ENCODE data around the gene MXRA8. TPM values are rescaled to one million over a fixed set of nuclear protein-coding genes. Genes with fewer than 3 reads are reported as not detected.
A peak's percentile ranks its signal among the peaks of the same experiment; 100 is the strongest.

The MXRA8 gene
- polyA plus RNA-seq, 2 donors: 7.5 to 14.7 TPM

DNA sequence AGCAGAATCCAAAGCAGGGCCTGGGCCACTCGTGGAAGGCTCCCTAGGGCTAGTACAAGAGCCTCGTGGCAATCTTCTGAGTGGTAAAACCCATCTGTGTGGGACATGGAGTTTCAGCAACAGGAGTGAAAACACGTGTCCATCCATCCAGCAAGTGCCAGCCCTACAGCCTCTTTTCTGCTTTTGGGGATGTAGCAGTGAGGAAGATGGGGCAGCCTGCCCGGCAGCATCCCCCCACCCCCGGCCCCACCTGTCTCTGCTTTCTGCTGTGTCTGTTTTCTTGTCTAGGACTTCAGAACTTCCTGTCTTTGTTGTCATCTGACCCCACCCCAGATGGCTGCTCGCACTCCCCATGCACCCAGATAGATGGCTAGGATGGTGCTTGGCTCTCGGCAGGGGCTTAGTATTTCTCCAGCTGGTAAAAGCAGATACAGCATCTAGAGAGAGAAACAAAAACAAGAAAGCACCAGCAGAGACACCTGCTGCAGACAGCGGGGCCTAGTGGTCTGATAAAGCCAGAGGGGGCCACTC lies 32.2 kb downstream of the MXRA8 start:
- Histone ChIP-seq H3K9me3 (ENCODE audit: control insufficient read depth in 2 of 2, insufficient read depth in 1 of 2, low read depth in 1 of 2, low read length in 1 of 2) (peaks cover 0 to 5% of the 10 kb centered on the region in 2 donors), H3K36me3 (ENCODE audit: control insufficient read depth in 2 of 2, insufficient read depth in 2 of 2, low read length in 1 of 2) (peaks cover 3 to 27% of the 10 kb centered on the region in 2 donors), H3K4me1 (ENCODE audit: control insufficient read depth in 2 of 2, insufficient read depth in 2 of 2, low read length in 1 of 2) (peaks cover 8 to 36% of the 10 kb centered on the region in 2 donors), H3K27ac (ENCODE audit: low read depth in 2 of 2, low read length in 1 of 2) (peak overlapping the region in 1 of 2 donors; percentile 95), H3K27me3 (ENCODE audit: control insufficient read depth in 1 of 2, insufficient read depth in 2 of 2, low read length in 2 of 2) (no peaks in the 10 kb centered on the region), H3K4me3 (ENCODE audit: low read depth in 1 of 2, low read length in 2 of 2) (peak overlapping the region; percentile 80 to 84)
- WGBS, 2 donors: 55 to 58% methylated on average over 8 of the region's 8 CpGs

DNA sequence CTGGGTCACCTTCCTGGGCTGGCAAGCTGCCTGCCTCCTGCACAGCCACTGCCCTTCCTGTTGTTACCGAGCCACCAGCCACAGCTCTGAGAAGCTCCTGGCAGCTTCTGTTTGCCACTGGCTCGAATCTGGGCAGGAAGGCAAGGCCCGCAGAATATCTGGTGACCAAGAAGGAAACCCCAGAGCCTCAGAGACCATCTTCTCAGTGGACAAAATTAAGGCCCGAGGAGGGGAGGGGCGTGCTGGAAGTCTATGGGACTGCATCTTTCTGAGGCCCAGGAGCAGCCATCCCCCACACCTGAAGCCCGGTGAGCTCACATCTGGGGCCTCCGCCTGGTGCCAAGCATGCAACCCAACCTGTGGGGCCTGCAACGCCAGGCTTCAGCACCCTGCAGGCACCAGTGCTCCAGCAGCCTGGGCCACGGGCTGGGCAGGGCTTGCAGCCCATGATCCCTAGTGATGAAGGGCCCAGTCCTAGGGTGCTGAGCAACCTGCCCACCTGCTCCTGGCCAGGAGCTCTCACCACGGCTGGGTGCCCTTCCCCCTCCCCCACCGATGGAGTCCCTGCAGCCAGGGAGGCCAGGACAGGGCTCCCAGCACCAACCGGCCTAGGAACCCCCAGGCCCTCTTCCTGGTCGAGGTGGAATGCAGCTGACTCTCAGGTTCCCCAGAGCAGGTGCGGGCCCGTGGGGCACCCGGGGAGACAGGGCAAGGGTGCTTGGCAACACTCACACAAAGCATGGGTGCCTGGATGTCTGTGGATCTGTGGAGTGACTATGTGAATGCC lies 32.9 kb downstream of the MXRA8 start:
- Histone ChIP-seq H3K9me3 (ENCODE audit: control insufficient read depth in 2 of 2, insufficient read depth in 1 of 2, low read depth in 1 of 2, low read length in 1 of 2) (peaks cover 0 to 5% of the 10 kb centered on the region in 2 donors), H3K4me1 (ENCODE audit: control insufficient read depth in 2 of 2, insufficient read depth in 2 of 2, low read length in 1 of 2) (peaks cover 8 to 29% of the 10 kb centered on the region in 2 donors), H3K36me3 (ENCODE audit: control insufficient read depth in 2 of 2, insufficient read depth in 2 of 2, low read length in 1 of 2) (peaks cover 3 to 30% of the 10 kb centered on the region in 2 donors), H3K27me3 (ENCODE audit: control insufficient read depth in 1 of 2, insufficient read depth in 2 of 2, low read length in 2 of 2) (no peaks in the 10 kb centered on the region), H3K27ac (ENCODE audit: low read depth in 2 of 2, low read length in 1 of 2) (peak overlapping the region; percentile 83 to 95), H3K4me3 (ENCODE audit: low read depth in 1 of 2, low read length in 2 of 2) (peak overlapping the region; percentile 80 to 84)
- 31 to 35% methylated on average over 16 of the region's 16 CpGs for WGBS, 2 donors

DNA sequence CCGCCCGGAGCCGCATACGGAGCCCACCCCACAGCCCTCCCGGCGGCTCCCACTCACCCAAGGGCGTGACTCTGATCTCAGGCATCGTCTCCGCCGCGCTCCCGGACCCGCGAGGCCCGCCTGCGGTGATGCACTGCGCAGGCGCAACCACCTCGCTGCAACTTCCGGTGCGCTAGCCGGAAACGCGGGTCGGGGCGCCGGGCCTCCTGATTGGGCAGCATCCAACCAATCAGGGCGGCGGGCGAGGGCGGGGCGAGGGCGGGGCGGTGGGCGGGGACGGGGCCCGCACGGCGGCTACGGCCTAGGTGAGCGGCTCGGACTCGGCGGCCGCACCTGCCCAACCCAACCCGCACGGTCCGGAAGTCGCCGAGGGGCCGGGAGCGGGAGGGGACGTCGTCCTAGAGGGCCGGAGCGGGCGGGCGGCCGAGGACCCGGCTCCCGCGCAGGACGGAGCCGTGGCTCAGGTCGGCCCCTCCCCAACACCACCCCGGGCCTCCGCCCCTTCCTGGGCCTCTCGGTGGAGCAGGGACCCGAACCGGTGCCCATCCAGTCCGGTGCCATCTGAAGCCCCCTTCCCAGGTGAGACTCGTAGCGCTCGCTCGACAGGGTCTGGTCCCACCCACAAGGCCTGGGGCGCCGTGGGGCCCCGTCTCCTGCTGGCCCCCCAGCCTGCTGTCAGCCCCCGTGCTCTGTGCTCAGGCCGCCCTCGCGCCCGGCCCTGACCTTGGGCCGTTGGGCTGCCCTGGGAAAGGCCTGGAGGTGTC lies 33.6 kb downstream of the MXRA8 start, which contains the start of the genes CPTP and INTS11:
Gene CPTP (plus strand): TSS at position 279 of the 764 bp plus-strand sequence. CDS start 2,109 bp downstream, outside the sequence.
Gene INTS11 (minus strand): TSS at position 137 of the 764 bp plus-strand sequence. CDS start 52 bp downstream, at position 85.
- H3K36me3 ChIP-seq (ENCODE audit: control insufficient read depth in 2 of 2, insufficient read depth in 2 of 2, low read length in 1 of 2): peaks cover 3 to 33% of the 10 kb centered on the region in 2 donors
- WGBS, 2 donors: 0 to 3% methylated on average over 62 to 84 of the region's 84 CpGs

DNA sequence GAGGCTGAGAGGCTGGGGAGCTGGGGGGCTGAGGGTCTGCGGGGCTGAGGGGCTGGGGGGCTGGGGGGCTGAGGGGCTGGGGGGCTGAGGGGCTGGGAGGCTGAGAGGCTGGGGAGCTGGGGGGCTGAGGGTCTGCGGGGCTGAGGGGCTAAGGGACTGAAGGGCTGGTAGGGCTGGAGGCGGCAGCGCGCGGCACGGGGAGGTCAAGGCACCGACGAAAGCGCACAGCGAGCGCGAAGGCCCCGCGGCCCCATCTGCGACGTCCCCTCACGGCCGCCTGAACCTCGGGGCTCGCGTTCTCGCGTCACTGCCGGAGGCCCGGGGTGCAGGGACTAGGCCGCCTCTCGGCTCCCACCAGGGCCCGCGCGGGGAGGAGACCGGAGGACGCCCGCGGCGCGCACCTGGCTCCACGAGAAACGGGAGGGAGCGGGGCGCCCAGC lies 34.3 kb downstream of the MXRA8 start:
- H3K27ac ChIP-seq (ENCODE audit: low read depth in 2 of 2, low read length in 1 of 2): peak overlapping the region; percentile 67 to 90
- H3K4me3 ChIP-seq (ENCODE audit: low read depth in 1 of 2, low read length in 2 of 2): peak overlapping the region; percentile 76 to 84
- 0 to 1% methylated on average over 21 to 41 of the region's 41 CpGs for WGBS, 2 donors
- H3K4me1 ChIP-seq (ENCODE audit: control insufficient read depth in 2 of 2, insufficient read depth in 2 of 2, low read length in 1 of 2): peaks cover 8 to 16% of the 10 kb centered on the region in 2 donors
- no peaks in the 10 kb centered on the region for H3K9me3 ChIP-seq (ENCODE audit: control insufficient read depth in 2 of 2, insufficient read depth in 1 of 2, low read depth in 1 of 2, low read length in 1 of 2)
- H3K36me3 ChIP-seq (ENCODE audit: control insufficient read depth in 2 of 2, insufficient read depth in 2 of 2, low read length in 1 of 2): peaks cover 3 to 34% of the 10 kb centered on the region in 2 donors
- no peaks in the 10 kb centered on the region for H3K27me3 ChIP-seq (ENCODE audit: control insufficient read depth in 1 of 2, insufficient read depth in 2 of 2, low read length in 2 of 2)

More for the DNA sequence above, 33.6 kb downstream of the MXRA8 start, which contains the start of the genes CPTP and INTS11:
- Histone ChIP-seq H3K9me3 (ENCODE audit: control insufficient read depth in 2 of 2, insufficient read depth in 1 of 2, low read depth in 1 of 2, low read length in 1 of 2) (peaks cover 0 to 5% of the 10 kb centered on the region in 2 donors), H3K27me3 (ENCODE audit: control insufficient read depth in 1 of 2, insufficient read depth in 2 of 2, low read length in 2 of 2) (no peaks in the 10 kb centered on the region), H3K27ac (ENCODE audit: low read depth in 2 of 2, low read length in 1 of 2) (peak within 1 kb of the TSS; percentile 83 to 95), H3K4me3 (ENCODE audit: low read depth in 1 of 2, low read length in 2 of 2) (peak within 1 kb of the TSS; percentile 80 to 84), H3K4me1 (ENCODE audit: control insufficient read depth in 2 of 2, insufficient read depth in 2 of 2, low read length in 1 of 2) (peaks cover 8 to 22% of the 10 kb centered on the region in 2 donors)

DNA sequence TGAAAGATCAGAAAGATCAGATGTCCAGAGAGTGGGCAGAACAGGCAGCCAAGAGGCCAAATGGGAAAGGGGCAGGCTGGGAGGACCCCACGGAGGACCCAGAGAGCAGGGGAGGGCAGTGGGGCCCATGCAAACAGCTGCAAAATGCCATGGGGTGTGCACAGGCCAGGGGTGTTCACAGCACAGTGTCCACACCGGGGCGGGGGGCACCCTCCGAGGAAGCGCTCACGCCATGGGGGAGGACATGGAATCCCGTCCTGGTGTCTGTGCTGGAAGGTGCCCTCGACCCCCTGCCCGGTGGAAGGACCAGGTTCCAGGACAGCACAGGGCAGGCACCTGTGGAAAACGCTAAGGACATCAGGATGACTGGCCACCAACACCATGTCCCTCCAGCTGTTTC lies 35.4 kb downstream of the MXRA8 start:
- no peaks in the 10 kb centered on the region for H3K9me3 ChIP-seq (ENCODE audit: control insufficient read depth in 2 of 2, insufficient read depth in 1 of 2, low read depth in 1 of 2, low read length in 1 of 2)
- WGBS, 2 donors: 84 to 86% methylated on average over 10 of the region's 10 CpGs
- no peak overlapping the region for H3K27ac ChIP-seq (ENCODE audit: low read depth in 2 of 2, low read length in 1 of 2)
- H3K36me3 ChIP-seq (ENCODE audit: control insufficient read depth in 2 of 2, insufficient read depth in 2 of 2, low read length in 1 of 2): peaks cover 5 to 30% of the 10 kb centered on the region in 2 donors
- H3K4me3 ChIP-seq (ENCODE audit: low read depth in 1 of 2, low read length in 2 of 2): no peak overlapping the region
- no peaks in the 10 kb centered on the region for H3K27me3 ChIP-seq (ENCODE audit: control insufficient read depth in 1 of 2, insufficient read depth in 2 of 2, low read length in 2 of 2)
- peaks cover 8 to 21% of the 10 kb centered on the region in 2 donors for H3K4me1 ChIP-seq (ENCODE audit: control insufficient read depth in 2 of 2, insufficient read depth in 2 of 2, low read length in 1 of 2)

DNA sequence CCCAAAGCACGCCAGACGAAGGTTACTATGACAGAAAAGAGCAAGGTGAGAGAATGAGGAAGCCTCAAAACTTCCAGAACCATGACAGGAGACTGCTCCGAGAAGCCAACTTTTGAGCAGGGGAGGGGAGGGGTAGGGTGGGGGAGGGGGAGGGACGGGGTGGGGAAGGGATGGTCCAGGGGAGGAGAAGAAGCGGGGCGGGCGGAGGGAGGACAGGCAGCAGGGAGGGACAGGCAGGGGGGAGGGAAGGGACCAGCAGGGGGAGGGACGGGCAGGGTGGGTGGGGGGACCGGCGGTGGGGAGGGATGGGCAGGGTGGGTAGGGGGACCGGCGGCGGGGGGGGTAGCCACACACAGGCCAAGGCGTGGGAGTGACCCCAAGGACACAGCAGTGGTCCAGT lies 35.9 kb downstream of the MXRA8 start:
- Histone ChIP-seq H3K4me1 (ENCODE audit: control insufficient read depth in 2 of 2, insufficient read depth in 2 of 2, low read length in 1 of 2) (peaks cover 8 to 21% of the 10 kb centered on the region in 2 donors), H3K27ac (ENCODE audit: low read depth in 2 of 2, low read length in 1 of 2) (no peak overlapping the region), H3K27me3 (ENCODE audit: control insufficient read depth in 1 of 2, insufficient read depth in 2 of 2, low read length in 2 of 2) (no peaks in the 10 kb centered on the region), H3K36me3 (ENCODE audit: control insufficient read depth in 2 of 2, insufficient read depth in 2 of 2, low read length in 1 of 2) (peaks cover 5 to 26% of the 10 kb centered on the region in 2 donors), H3K4me3 (ENCODE audit: low read depth in 1 of 2, low read length in 2 of 2) (no peak overlapping the region), H3K9me3 (ENCODE audit: control insufficient read depth in 2 of 2, insufficient read depth in 1 of 2, low read depth in 1 of 2, low read length in 1 of 2) (no peaks in the 10 kb centered on the region)
- 71 to 78% methylated on average over 7 to 13 of the region's 14 CpGs for WGBS, 2 donors

DNA sequence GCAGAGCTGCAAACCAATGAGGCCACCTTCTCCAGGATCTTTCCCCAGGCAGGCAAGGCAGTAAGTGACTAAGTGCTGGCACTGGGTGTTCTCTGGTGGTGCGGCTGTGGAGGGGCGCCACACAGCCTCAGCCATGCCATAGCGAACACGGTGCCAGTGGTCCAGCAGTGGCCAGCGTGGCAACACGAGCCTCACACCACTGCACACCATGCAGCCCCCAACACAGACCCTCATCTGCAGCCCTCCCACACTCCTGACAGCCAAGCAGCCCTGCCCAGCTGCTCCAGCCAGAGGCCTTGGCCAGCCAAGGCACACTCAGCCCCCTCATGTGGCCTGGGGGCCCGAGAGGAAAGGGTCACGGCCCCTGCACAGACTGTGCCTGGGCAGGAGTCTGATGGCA lies 36.9 kb downstream of the MXRA8 start:
- no peak overlapping the region for H3K4me3 ChIP-seq (ENCODE audit: low read depth in 1 of 2, low read length in 2 of 2)
- H3K27me3 ChIP-seq (ENCODE audit: control insufficient read depth in 1 of 2, insufficient read depth in 2 of 2, low read length in 2 of 2): no peaks in the 10 kb centered on the region
- WGBS, 2 donors: 86 to 88% methylated on average over 8 of the region's 8 CpGs
- H3K4me1 ChIP-seq (ENCODE audit: control insufficient read depth in 2 of 2, insufficient read depth in 2 of 2, low read length in 1 of 2): peaks cover 8 to 21% of the 10 kb centered on the region in 2 donors
- no peak overlapping the region for H3K27ac ChIP-seq (ENCODE audit: low read depth in 2 of 2, low read length in 1 of 2)
- H3K36me3 ChIP-seq (ENCODE audit: control insufficient read depth in 2 of 2, insufficient read depth in 2 of 2, low read length in 1 of 2): peaks cover 2 to 17% of the 10 kb centered on the region in 2 donors
- no peaks in the 10 kb centered on the region for H3K9me3 ChIP-seq (ENCODE audit: control insufficient read depth in 2 of 2, insufficient read depth in 1 of 2, low read depth in 1 of 2, low read length in 1 of 2)

DNA sequence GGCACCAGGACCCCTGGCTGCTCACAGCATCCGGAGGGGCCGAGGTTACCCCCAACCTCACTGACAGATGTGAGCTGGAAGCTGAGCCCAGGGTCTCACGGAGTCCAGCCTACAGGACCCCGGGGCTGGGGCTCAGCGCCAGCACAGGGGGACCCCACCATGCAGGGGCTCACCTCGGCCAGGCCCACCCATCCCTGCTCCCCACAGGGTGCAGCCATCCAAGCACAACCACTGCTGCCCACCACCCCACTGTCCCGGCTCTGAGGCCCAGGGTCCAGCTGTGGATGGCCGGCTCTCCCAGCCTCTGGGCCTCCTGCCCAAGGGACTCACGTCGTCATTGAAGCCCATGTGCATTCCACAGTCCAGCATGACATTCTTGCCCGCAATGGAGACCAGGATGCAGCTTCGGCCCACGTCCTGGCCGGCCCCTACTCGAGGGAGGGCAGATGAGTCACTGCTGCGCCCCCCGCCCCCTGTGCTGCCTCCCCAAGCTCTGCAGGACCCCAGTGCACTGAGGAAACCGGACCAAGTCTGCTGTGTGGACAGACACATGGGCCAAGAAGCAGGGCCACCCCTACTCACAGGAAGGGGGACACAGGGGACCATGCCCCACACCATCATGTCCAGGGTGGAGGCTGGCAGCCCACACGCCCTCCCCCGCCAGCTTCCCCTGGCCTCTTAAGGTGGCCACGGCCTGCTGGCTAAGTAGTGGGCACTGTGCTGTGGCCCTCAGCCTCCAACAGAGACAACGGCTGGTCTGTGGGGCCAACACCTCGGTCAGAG lies 37.5 kb downstream of the MXRA8 start:
- no peaks in the 10 kb centered on the region for H3K27me3 ChIP-seq (ENCODE audit: control insufficient read depth in 1 of 2, insufficient read depth in 2 of 2, low read length in 2 of 2)
- H3K4me3 ChIP-seq (ENCODE audit: low read depth in 1 of 2, low read length in 2 of 2): no peak overlapping the region
- peaks cover 2 to 17% of the 10 kb centered on the region in 2 donors for H3K36me3 ChIP-seq (ENCODE audit: control insufficient read depth in 2 of 2, insufficient read depth in 2 of 2, low read length in 1 of 2)
- H3K9me3 ChIP-seq (ENCODE audit: control insufficient read depth in 2 of 2, insufficient read depth in 1 of 2, low read depth in 1 of 2, low read length in 1 of 2): no peaks in the 10 kb centered on the region
- peaks cover 7 to 21% of the 10 kb centered on the region in 2 donors for H3K4me1 ChIP-seq (ENCODE audit: control insufficient read depth in 2 of 2, insufficient read depth in 2 of 2, low read length in 1 of 2)
- H3K27ac ChIP-seq (ENCODE audit: low read depth in 2 of 2, low read length in 1 of 2): no peak overlapping the region
- WGBS, 2 donors: 78 to 81% methylated on average over 22 to 23 of the region's 23 CpGs

DNA sequence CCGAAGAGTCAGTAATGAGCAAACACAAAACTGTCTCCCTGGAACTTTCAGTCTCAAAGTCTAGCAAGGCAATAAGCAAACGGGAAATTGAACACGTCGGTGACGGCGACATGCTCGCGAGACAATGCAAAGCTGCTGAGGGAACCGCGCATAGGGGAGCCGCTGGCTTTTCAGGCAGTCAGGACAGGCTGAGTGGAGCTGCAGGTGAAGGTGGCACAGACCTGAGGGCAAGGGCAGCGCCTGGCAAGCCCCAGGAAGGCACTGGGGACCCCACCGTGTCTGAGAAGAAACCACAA lies 38.8 kb downstream of the MXRA8 start:
- Histone ChIP-seq H3K9me3 (ENCODE audit: control insufficient read depth in 2 of 2, insufficient read depth in 1 of 2, low read depth in 1 of 2, low read length in 1 of 2) (no peaks in the 10 kb centered on the region), H3K4me3 (ENCODE audit: low read depth in 1 of 2, low read length in 2 of 2) (no peak overlapping the region), H3K27ac (ENCODE audit: low read depth in 2 of 2, low read length in 1 of 2) (peak overlapping the region in 1 of 2 donors; percentile 16), H3K36me3 (ENCODE audit: control insufficient read depth in 2 of 2, insufficient read depth in 2 of 2, low read length in 1 of 2) (peaks cover 2 to 25% of the 10 kb centered on the region in 2 donors), H3K4me1 (ENCODE audit: control insufficient read depth in 2 of 2, insufficient read depth in 2 of 2, low read length in 1 of 2) (peaks cover 2 to 17% of the 10 kb centered on the region in 2 donors), H3K27me3 (ENCODE audit: control insufficient read depth in 1 of 2, insufficient read depth in 2 of 2, low read length in 2 of 2) (no peaks in the 10 kb centered on the region)
- 89 to 90% methylated on average over 13 of the region's 13 CpGs for whole genome bisulfite sequencing, 2 donors

Measured in esophagus (tissue), 2 donors.